ENCODE results near the gene WDTC1. TPM values are rescaled to one million over a fixed set of nuclear protein-coding genes. Genes with fewer than 3 reads are reported as not detected.

WDTC1 gene
- total and polyA plus RNA-seq, 4 donors: 4.6 to 25.0 (median 19.6) TPM

DNA sequence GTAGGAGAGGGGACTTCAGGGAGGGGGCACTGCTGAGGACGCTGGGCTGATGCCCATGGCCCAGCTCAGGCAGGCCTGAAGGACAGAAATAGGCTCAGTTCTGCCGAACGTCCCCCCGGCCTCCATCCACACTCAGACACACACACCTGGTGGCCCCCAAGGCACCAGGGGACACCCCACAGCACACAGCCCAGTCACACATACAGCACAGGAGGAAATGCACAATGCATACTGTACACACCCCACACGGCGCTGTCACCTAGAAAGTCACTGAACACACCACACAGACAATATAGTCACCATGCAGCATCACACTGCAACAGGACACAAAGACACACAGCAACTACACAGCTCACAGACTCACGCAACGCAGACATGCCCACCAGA is 108.0 kb downstream of the WDTC1 start:
- no peaks in the 10 kb centered on the region for H3K9me3 ChIP-seq (ENCODE audit: control insufficient read depth in 4 of 4, low read length in 3 of 4)
- H3K27ac ChIP-seq (ENCODE audit: low read depth in 1 of 2, low read length in 2 of 2): peak overlapping the region in 1 of 2 donors; percentile 72
- no peaks in the 10 kb centered on the region for H3K36me3 ChIP-seq (ENCODE audit: control insufficient read depth in 4 of 4, insufficient read depth in 3 of 4, low read depth in 1 of 4, low read length in 3 of 4)
- peak overlapping the region in 2 of 3 donors; percentile 2 to 15 for H3K4me3 ChIP-seq (ENCODE audit: low read depth in 1 of 3, low read length in 3 of 3)
- no peaks in the 10 kb centered on the region for H3K27me3 ChIP-seq (ENCODE audit: control insufficient read depth in 4 of 4, insufficient read depth in 4 of 4, low read length in 3 of 4)
- WGBS: 77% methylated on average over 8 of the region's 8 CpGs
- H3K9ac ChIP-seq (ENCODE audit: low read depth in 1 of 2, low read length in 2 of 2): peak overlapping the region in 1 of 2 donors; percentile 47
- H3K4me1 ChIP-seq (ENCODE audit: control insufficient read depth in 4 of 4, insufficient read depth in 4 of 4, low read length in 3 of 4): no peaks in the 10 kb centered on the region
- DNase-seq (ENCODE audit: low spot score): no peak
- TF ChIP-seq, protein P1, sequence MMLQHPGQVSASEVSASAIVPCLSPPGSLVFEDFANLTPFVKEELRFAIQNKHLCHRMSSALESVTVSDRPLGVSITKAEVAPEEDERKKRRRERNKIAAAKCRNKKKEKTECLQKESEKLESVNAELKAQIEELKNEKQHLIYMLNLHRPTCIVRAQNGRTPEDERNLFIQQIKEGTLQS (IDR thresholded peaks at IDR 0.05): no peak
- TF ChIP-seq RAD21 (IDR thresholded peaks at IDR 0.05) (no peak), YY1 (IDR thresholded peaks at IDR 0.05) (no peak), HNF4G (IDR thresholded peaks at IDR 0.05) (no peak), HNF4A (conservative IDR thresholded peaks at IDR 0.05) (no peak), RXRA (IDR thresholded peaks at IDR 0.05) (no peak), JUND (IDR thresholded peaks at IDR 0.05) (no peak), FOXA1 (IDR thresholded peaks at IDR 0.05) (no peak), FOXA2 (IDR thresholded peaks at IDR 0.05) (no peak), NR2F2 (IDR thresholded peaks at IDR 0.05) (no peak)
- TF ChIP-seq, protein P2, sequence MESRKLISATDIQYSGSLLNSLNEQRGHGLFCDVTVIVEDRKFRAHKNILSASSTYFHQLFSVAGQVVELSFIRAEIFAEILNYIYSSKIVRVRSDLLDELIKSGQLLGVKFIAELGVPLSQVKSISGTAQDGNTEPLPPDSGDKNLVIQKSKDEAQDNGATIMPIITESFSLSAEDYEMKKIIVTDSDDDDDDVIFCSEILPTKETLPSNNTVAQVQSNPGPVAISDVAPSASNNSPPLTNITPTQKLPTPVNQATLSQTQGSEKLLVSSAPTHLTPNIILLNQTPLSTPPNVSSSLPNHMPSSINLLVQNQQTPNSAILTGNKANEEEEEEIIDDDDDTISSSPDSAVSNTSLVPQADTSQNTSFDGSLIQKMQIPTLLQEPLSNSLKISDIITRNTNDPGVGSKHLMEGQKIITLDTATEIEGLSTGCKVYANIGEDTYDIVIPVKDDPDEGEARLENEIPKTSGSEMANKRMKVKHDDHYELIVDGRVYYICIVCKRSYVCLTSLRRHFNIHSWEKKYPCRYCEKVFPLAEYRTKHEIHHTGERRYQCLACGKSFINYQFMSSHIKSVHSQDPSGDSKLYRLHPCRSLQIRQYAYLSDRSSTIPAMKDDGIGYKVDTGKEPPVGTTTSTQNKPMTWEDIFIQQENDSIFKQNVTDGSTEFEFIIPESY (IDR thresholded peaks at IDR 0.05): no peak

DNA sequence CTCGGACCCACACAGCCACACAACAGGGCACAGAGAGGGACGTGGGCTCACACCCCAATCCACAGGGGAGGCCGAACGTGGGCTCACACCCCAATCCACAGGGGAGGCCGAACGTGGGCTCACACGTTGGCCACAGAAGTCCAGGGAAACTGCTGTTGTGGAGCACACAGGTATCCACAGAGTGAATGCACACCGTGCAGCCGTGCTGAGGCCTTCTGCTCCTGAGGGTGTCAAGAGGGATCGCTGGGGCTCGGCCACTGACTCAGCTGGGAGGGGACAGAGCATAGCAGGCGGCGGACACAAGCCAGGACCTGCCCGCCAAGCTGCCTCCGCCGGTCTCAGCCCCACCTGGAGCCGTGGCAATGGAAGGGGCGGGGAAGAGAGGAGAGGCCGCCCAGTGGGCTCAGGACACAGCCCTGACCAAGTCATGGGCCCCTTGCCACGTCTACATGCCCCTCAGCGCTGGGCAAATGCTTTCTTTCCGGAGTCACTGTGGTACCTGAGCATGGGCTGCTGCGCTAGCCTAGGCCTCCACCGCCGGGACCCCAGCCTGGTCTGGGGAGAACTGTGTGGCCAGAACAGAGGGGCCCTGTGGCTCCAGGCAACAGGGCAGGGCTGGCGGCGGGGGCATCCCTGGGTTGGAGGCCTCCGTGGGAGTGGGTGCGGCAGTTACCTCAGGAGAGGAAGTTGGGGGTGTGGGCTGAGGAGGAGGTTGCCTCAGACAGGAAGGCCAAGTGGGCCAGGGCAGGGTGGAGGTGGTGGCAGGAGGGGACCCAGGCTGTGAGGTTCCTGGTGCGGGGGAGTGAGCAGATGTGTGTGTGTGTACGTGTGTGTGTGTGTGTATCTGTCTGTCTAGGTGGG is 108.6 kb downstream of the WDTC1 start:
- H3K9me3 ChIP-seq (ENCODE audit: control insufficient read depth in 4 of 4, low read length in 3 of 4): no peaks in the 10 kb centered on the region
- no peaks in the 10 kb centered on the region for H3K36me3 ChIP-seq (ENCODE audit: control insufficient read depth in 4 of 4, insufficient read depth in 3 of 4, low read depth in 1 of 4, low read length in 3 of 4)
- H3K4me1 ChIP-seq (ENCODE audit: control insufficient read depth in 4 of 4, insufficient read depth in 4 of 4, low read length in 3 of 4): no peaks in the 10 kb centered on the region
- no peak overlapping the region for H3K4me3 ChIP-seq (ENCODE audit: low read depth in 1 of 3, low read length in 3 of 3)
- no peak for DNase-seq (ENCODE audit: low spot score)
- 70% methylated on average over 31 of the region's 31 CpGs for WGBS
- no peak for TF ChIP-seq EGR1 (IDR thresholded peaks at IDR 0.05; ENCODE audit: low read depth in 2 of 2)
- TF ChIP-seq, protein P1 (IDR thresholded peaks at IDR 0.05): no peak
- peak overlapping the region; percentile 36 to 72 for H3K27ac ChIP-seq (ENCODE audit: low read depth in 1 of 2, low read length in 2 of 2)
- no peaks in the 10 kb centered on the region for H3K27me3 ChIP-seq (ENCODE audit: control insufficient read depth in 4 of 4, insufficient read depth in 4 of 4, low read length in 3 of 4)
- H3K9ac ChIP-seq (ENCODE audit: low read depth in 1 of 2, low read length in 2 of 2): peak overlapping the region in 1 of 2 donors; percentile 22

DNA sequence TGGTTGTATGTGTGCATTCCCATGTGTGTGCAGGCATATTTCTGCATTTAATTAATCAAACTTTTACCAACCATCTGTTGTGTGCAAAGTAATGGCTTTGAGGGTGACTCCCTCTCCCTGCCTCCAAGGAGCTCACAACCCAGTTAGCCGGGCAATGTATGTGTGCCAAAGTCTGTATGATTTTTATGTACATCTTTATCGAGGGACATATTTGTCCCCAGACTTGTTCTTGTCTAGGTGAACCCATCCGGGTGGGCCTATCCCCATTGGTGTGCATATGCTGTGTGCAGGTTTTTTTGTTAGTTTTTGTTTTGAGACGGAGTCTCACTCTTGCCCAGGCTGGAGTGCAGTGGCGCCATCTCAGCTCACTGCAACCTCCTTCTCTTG is 109.2 kb downstream of the WDTC1 start:
- H3K4me3 ChIP-seq (ENCODE audit: low read depth in 1 of 3, low read length in 3 of 3): no peak overlapping the region
- no peak overlapping the region for H3K27ac ChIP-seq (ENCODE audit: low read depth in 1 of 2, low read length in 2 of 2)
- TF ChIP-seq EGR1 (IDR thresholded peaks at IDR 0.05; ENCODE audit: low read depth in 2 of 2): no peak
- TF ChIP-seq TAF1 (conservative IDR thresholded peaks at IDR 0.05): no peak
- TF ChIP-seq RAD21 (IDR thresholded peaks at IDR 0.05): no peak
- TF ChIP-seq, protein P3, sequence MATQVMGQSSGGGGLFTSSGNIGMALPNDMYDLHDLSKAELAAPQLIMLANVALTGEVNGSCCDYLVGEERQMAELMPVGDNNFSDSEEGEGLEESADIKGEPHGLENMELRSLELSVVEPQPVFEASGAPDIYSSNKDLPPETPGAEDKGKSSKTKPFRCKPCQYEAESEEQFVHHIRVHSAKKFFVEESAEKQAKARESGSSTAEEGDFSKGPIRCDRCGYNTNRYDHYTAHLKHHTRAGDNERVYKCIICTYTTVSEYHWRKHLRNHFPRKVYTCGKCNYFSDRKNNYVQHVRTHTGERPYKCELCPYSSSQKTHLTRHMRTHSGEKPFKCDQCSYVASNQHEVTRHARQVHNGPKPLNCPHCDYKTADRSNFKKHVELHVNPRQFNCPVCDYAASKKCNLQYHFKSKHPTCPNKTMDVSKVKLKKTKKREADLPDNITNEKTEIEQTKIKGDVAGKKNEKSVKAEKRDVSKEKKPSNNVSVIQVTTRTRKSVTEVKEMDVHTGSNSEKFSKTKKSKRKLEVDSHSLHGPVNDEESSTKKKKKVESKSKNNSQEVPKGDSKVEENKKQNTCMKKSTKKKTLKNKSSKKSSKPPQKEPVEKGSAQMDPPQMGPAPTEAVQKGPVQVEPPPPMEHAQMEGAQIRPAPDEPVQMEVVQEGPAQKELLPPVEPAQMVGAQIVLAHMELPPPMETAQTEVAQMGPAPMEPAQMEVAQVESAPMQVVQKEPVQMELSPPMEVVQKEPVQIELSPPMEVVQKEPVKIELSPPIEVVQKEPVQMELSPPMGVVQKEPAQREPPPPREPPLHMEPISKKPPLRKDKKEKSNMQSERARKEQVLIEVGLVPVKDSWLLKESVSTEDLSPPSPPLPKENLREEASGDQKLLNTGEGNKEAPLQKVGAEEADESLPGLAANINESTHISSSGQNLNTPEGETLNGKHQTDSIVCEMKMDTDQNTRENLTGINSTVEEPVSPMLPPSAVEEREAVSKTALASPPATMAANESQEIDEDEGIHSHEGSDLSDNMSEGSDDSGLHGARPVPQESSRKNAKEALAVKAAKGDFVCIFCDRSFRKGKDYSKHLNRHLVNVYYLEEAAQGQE (IDR thresholded peaks at IDR 0.05): no peak
- TF ChIP-seq FOXA2 (IDR thresholded peaks at IDR 0.05): no peak
- TF ChIP-seq, protein P2 (IDR thresholded peaks at IDR 0.05): no peak
- TF ChIP-seq HNF4G (IDR thresholded peaks at IDR 0.05): no peak
- TF ChIP-seq, protein P1 (IDR thresholded peaks at IDR 0.05): no peak
- no peak for TF ChIP-seq FOXA1 (IDR thresholded peaks at IDR 0.05)
- TF ChIP-seq NR2F2 (IDR thresholded peaks at IDR 0.05): no peak
- no peak for TF ChIP-seq HNF4A (conservative IDR thresholded peaks at IDR 0.05)
- TF ChIP-seq YY1 (IDR thresholded peaks at IDR 0.05): no peak
- no peak for TF ChIP-seq GABPA (IDR thresholded peaks at IDR 0.05 in 1 of 2, conservative IDR thresholded peaks at IDR 0.05 in 1 of 2)
- TF ChIP-seq SP1 (IDR thresholded peaks at IDR 0.05): no peak
- TF ChIP-seq RXRA (IDR thresholded peaks at IDR 0.05): no peak
- H3K4me1 ChIP-seq (ENCODE audit: control insufficient read depth in 4 of 4, insufficient read depth in 4 of 4, low read length in 3 of 4): no peaks in the 10 kb centered on the region
- H3K36me3 ChIP-seq (ENCODE audit: control insufficient read depth in 4 of 4, insufficient read depth in 3 of 4, low read depth in 1 of 4, low read length in 3 of 4): no peaks in the 10 kb centered on the region
- no peak overlapping the region for H3K9ac ChIP-seq (ENCODE audit: low read depth in 1 of 2, low read length in 2 of 2)
- 78% methylated on average over 5 of the region's 5 CpGs for WGBS
- DNase-seq (ENCODE audit: low spot score): no peak
- no peaks in the 10 kb centered on the region for H3K27me3 ChIP-seq (ENCODE audit: control insufficient read depth in 4 of 4, insufficient read depth in 4 of 4, low read length in 3 of 4)
- H3K9me3 ChIP-seq (ENCODE audit: control insufficient read depth in 4 of 4, low read length in 3 of 4): no peaks in the 10 kb centered on the region
